HepG2 (cell line): Measurements from ENCODE around the gene NCOA3. TPM values are rescaled to one million over a fixed set of nuclear protein-coding genes. Genes with fewer than 3 reads are reported as not detected.

Experiments used
- AGO1 ChIP-seq: fragments of 200-400 bp; formaldehyde crosslinking; IDR thresholded peaks from 2 replicates; pipeline ENCODE4 v1.6.1; 2017; ENCODE audit warnings: mild to moderate bottlenecking, low read depth, low read length, moderate library complexity; ENCODE audit not compliant: poor library complexity, severe bottlenecking
- ATF3 ChIP-seq: sonication (generic); formaldehyde crosslinking; IDR thresholded peaks from 2 replicates; pipeline ENCODE4 v1.4.0; 2020; ENCODE audit warnings: missing genetic modification reagents
- BCL6 ChIP-seq: IDR thresholded peaks from 2 replicates; pipeline ENCODE4 v1.6.1; 2016; ENCODE audit warnings: missing genetic modification reagents, missing compliant biosample characterization
- BRF2 ChIP-seq: sonication (generic); formaldehyde crosslinking; IDR thresholded peaks from 2 replicates; pipeline ENCODE4 v1.8.1; 2022; ENCODE audit warnings: mild to moderate bottlenecking, missing genetic modification reagents
- CHD2 ChIP-seq: IDR thresholded peaks from 2 replicates; pipeline ENCODE4 v1.6.1; 2011; ENCODE audit warnings: low read depth, low read length, improper control_type of control experiment
- FLYWCH1 ChIP-seq: sonication (generic); formaldehyde crosslinking; IDR thresholded peaks from 2 replicates; pipeline ENCODE4 v1.8.1; 2023; ENCODE audit warnings: mild to moderate bottlenecking, missing genetic modification reagents
- HHEX ChIP-seq: IDR thresholded peaks from 2 replicates; pipeline ENCODE4 v1.6.1; 2016; ENCODE audit warnings: control low read depth
- HNF4A ChIP-seq: sonication (generic); formaldehyde crosslinking; IDR thresholded peaks from 2 replicates; pipeline ENCODE4 v1.4.0; 2020; ENCODE audit warnings: missing genetic modification reagents
- KLF15 ChIP-seq: sonication (generic); formaldehyde crosslinking; IDR thresholded peaks from 2 replicates; pipeline ENCODE4 v1.8.1; 2023; ENCODE audit warnings: borderline replicate concordance, mild to moderate bottlenecking, inconsistent platforms, missing genetic modification reagents, mixed read lengths
- MAFK ChIP-seq, 2 experiments: IDR thresholded peaks in 1 of 2; conservative IDR thresholded peaks in 1 of 2; 2 replicates each; pipeline ENCODE4 v1.6.1; 2011; ENCODE audit warnings: improper control_type of control experiment in 2 of 2, low read length in 2 of 2
- MXD1 ChIP-seq: sonication (generic); formaldehyde crosslinking; IDR thresholded peaks from 2 replicates; pipeline ENCODE4 v1.4.0; 2020; ENCODE audit warnings: mild to moderate bottlenecking, missing genetic modification reagents
- NR3C1 ChIP-seq: sonication (generic); formaldehyde crosslinking; IDR thresholded peaks from 2 replicates; pipeline ENCODE4 v1.4.0; 2020; ENCODE audit warnings: missing genetic modification reagents
- PHF20 ChIP-seq: sonication (generic); formaldehyde crosslinking; IDR thresholded peaks from 2 replicates; pipeline ENCODE4 v1.5.0; 2020; ENCODE audit warnings: mild to moderate bottlenecking, missing genetic modification reagents
- RXRB ChIP-seq: IDR thresholded peaks from 2 replicates; pipeline ENCODE4 v1.6.1; 2016; ENCODE audit warnings: borderline replicate concordance, missing genetic modification reagents, missing compliant biosample characterization
- ZBTB7B ChIP-seq: sonication (generic); formaldehyde crosslinking; IDR thresholded peaks from 2 replicates; pipeline ENCODE4 v1.4.0; 2020; ENCODE audit warnings: missing genetic modification reagents
- ZFX ChIP-seq: sonication (generic); formaldehyde crosslinking; IDR thresholded peaks from 2 replicates; pipeline ENCODE4 v1.4.0; 2020; ENCODE audit warnings: mild to moderate bottlenecking, low read depth, missing genetic modification reagents, moderate library complexity
- ZNF367 ChIP-seq: sonication (generic); formaldehyde crosslinking; IDR thresholded peaks from 2 replicates; pipeline ENCODE4 v1.4.0; 2020; ENCODE audit warnings: missing genetic modification reagents, borderline replicate concordance
- ZNF430 ChIP-seq: sonication (generic); formaldehyde crosslinking; IDR thresholded peaks from 2 replicates; pipeline ENCODE4 v1.9.0; 2021; ENCODE audit warnings: mild to moderate bottlenecking, missing genetic modification reagents
- ZNF598 ChIP-seq: sonication (generic); formaldehyde crosslinking; IDR thresholded peaks from 2 replicates; pipeline ENCODE4 v1.5.1; 2020; ENCODE audit warnings: mild to moderate bottlenecking, missing genetic modification reagents, borderline replicate concordance
- ZNF614 ChIP-seq: IDR thresholded peaks from 2 replicates; pipeline ENCODE4 v1.6.1; 2018; ENCODE audit warnings: missing biosample characterization, missing genetic modification reagents, inconsistent platforms, borderline replicate concordance
- ZNF83 ChIP-seq: sonication (generic); formaldehyde crosslinking; IDR thresholded peaks from 2 replicates; pipeline ENCODE4 v1.4.0; 2020; ENCODE audit warnings: missing genetic modification reagents, mild to moderate bottlenecking, borderline replicate concordance
- ZSCAN9 ChIP-seq: IDR thresholded peaks from 2 replicates; pipeline ENCODE4 v1.6.1; 2016; ENCODE audit warnings: borderline replicate concordance
- polyA plus RNA-seq, 8 experiments: library from polyadenylated mRNA; depleted of rRNA in 3 of 8; stranded (reverse) in 7 of 8; unstranded in 1 of 8; fragments of >200 nt; fragmentation: Illumina TruSeq in 4 of 8; extraction: Trizol in 4 of 8; gene quantifications; 2 replicates each; pipeline versions ENCODE4 v1.2.1 to v1.2.3, GENCODE V29; 2011 to 2016; ENCODE audit warnings: low read depth in 4 of 8, missing spikeins in 1 of 8, mixed read lengths in 1 of 8; ENCODE audit not compliant: insufficient read depth in 1 of 8
- total RNA-seq, 5 experiments: library from RNA; depleted of rRNA; stranded (reverse); fragments of >200 nt; fragmentation: Illumina TruSeq; extraction: Trizol; gene quantifications; 2 replicates each; pipeline ENCODE4 v1.2.3, GENCODE V29; 2016; ENCODE audit warnings: low read depth in 1 of 5
- TF ChIP-seq, protein P1 (sequence below): sonication (generic); formaldehyde crosslinking; IDR thresholded peaks from 2 replicates; pipeline ENCODE4 v1.8.1; 2022; ENCODE audit warnings: low read depth, mild to moderate bottlenecking, missing genetic modification reagents
- TF ChIP-seq, protein P2 (sequence below): sonication (generic); formaldehyde crosslinking; conservative IDR thresholded peaks from 2 replicates; pipeline ENCODE4 v1.8.1; 2023; ENCODE audit warnings: missing genetic modification reagents

Gene NCOA3
- total and polyA plus RNA-seq, 2 of the 13 experiments (the other 11 are each of a cell fraction or from before 2014, with no cell fraction given), result 35.0 to 56.8 TPM

- TF ChIP-seq, protein P1, sequence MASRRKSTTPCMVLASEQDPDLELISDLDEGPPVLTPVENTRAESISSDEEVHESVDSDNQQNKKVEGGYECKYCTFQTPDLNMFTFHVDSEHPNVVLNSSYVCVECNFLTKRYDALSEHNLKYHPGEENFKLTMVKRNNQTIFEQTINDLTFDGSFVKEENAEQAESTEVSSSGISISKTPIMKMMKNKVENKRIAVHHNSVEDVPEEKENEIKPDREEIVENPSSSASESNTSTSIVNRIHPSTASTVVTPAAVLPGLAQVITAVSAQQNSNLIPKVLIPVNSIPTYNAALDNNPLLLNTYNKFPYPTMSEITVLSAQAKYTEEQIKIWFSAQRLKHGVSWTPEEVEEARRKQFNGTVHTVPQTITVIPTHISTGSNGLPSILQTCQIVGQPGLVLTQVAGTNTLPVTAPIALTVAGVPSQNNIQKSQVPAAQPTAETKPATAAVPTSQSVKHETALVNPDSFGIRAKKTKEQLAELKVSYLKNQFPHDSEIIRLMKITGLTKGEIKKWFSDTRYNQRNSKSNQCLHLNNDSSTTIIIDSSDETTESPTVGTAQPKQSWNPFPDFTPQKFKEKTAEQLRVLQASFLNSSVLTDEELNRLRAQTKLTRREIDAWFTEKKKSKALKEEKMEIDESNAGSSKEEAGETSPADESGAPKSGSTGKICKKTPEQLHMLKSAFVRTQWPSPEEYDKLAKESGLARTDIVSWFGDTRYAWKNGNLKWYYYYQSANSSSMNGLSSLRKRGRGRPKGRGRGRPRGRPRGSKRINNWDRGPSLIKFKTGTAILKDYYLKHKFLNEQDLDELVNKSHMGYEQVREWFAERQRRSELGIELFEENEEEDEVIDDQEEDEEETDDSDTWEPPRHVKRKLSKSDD (CRISPR knock-in tag), result 0 out of 2 replicates have a peak, but pooled peaks have one; percentile 36
- TF ChIP-seq KLF15 (CRISPR knock-in tag) (no peak), HHEX (no peak), HNF4A (CRISPR knock-in tag) (peak; percentile 44; the same call in 1 of the 2 replicates), ZNF614 (no peak), MXD1 (CRISPR knock-in tag) (0 out of 2 replicates have a peak, but pooled peaks have one; percentile 27), MAFK (conservative IDR thresholded peaks at IDR 0.05 in 1 of 2, IDR thresholded peaks at IDR 0.05 in 1 of 2; ENCODE audit: low read length in 2 of 2) (no peak), BRF2 (no peak), AGO1 (no peak), RXRB (CRISPR knock-in tag) (peak; percentile 51; the same call in 1 of the 2 replicates), ZNF598 (CRISPR knock-in tag) (no peak), ZFX (CRISPR knock-in tag) (peak; percentile 22; the same call in 1 of the 2 replicates), ZNF430 (CRISPR knock-in tag) (no peak), ZBTB7B (CRISPR knock-in tag) (no peak), ATF3 (CRISPR knock-in tag) (no peak), PHF20 (CRISPR knock-in tag) (no peak), ZSCAN9 (CRISPR knock-in tag) (no peak), ZNF83 (CRISPR knock-in tag) (no peak), BCL6 (0 out of 2 replicates have a peak, but pooled peaks have one; percentile 45), ZNF367 (no peak), NR3C1 (CRISPR knock-in tag) (no peak), CHD2 (no peak), FLYWCH1 (CRISPR knock-in tag) (no peak)
- TF ChIP-seq, protein P2, sequence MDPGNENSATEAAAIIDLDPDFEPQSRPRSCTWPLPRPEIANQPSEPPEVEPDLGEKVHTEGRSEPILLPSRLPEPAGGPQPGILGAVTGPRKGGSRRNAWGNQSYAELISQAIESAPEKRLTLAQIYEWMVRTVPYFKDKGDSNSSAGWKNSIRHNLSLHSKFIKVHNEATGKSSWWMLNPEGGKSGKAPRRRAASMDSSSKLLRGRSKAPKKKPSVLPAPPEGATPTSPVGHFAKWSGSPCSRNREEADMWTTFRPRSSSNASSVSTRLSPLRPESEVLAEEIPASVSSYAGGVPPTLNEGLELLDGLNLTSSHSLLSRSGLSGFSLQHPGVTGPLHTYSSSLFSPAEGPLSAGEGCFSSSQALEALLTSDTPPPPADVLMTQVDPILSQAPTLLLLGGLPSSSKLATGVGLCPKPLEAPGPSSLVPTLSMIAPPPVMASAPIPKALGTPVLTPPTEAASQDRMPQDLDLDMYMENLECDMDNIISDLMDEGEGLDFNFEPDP (CRISPR knock-in tag), result no peak
Observed at GRCh38 chr20:47682028-47682783, 180.5 kb downstream of the NCOA3 start (continued).
